HG03460 (cell line): ENCODE measurements around the gene KRTAP9-4.
"Not testable (repeated sequence)": the region's sequence is repeated elsewhere in the genome, so short reads cannot be mapped to it uniquely, and the experiment has no call there.

Experiments
- ATAC-seq: cut with Tn5 transposase; IDR thresholded peaks from one replicate; pipeline ENCODE4 v1.9.1; 2021; ENCODE audit not compliant: unreplicated experiment

KRTAP9-4 gene

DNA sequence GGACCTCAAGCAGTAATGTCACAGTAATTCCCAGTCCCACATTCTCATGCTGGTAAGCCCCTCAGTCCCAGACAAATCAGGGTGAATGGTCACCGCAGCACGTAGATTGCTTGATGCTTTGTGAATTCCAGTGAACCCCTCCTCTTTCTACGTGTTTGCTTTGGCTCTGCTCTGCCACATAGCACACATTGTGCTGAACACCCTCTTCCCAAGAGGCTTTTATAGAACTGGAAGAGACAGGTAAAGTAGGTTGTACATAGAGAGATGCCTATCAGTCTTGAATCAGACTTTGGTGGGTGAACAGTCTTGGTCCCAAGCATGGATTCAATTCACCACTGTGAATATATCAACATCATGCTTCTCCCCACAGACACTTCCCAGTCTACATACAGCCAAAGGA, 15.1 kb downstream of the KRTAP9-4 start:
- no peak for ATAC-seq

DNA sequence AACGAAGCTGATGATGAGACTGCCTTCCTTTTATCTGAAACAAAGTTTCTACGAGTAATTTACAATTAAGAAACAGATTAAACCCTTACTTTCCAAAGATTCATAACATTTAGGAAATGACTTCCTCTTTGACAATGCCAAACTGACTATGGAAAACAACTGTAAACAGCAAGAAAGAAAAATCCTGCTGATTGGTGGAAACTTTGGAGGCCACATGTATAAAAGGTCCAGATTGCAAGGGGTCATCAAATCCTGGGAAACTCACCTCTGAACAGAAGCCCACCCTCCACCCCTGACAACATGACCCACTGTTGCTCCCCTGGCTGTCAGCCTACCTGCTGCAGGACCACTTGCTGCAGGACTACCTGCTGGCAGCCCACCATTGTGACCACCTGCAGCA, 15.6 kb downstream of the KRTAP9-4 start, which contains the start of gene KRTAP9-6:
Gene KRTAP9-6 (plus strand): TSS at position 301 of the 400 bp plus-strand sequence. CDS start 0 bp downstream, at position 301.
- ATAC-seq, result no peak

DNA sequence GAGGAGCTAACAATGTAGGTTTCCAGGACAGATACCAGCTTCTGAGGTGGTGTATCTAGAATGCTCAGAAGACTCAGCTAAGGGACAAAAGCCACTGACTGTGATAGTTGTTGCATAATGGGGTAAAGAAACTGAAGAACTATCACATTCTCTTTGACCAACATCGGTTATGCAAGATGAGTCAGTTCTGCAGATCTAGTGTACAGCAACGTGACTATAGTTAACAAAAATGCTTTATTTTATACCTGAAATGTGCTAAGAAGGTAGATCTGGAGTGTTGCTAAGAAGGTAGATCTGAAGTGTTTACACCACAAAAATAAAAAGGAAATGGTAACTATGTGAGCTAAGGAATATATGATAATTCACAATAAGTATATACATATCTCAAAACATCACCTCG, 18.2 kb downstream of the KRTAP9-4 start:
- ATAC-seq, result no peak

DNA sequence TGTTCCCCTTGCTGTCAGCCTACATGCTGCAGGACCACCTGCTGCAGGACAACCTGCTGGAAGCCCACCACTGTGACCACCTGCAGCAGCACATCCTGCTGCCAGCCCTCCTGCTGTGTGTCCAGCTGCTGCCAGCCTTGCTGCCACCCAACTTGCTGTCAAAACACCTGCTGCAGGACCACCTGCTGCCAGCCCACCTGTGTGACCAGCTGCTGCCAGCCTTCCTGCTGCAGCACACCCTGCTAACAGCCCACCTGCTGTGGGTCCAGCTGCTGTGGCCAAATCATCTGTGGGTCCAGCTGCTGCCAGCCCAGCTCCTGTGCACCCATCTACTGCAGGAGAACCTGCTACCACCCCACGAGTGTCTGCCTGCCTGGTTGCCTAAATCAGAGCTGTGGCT, 21.8 kb downstream of the KRTAP9-4 start:
- ATAC-seq, result not testable (repeated sequence)

- ATAC-seq, result no peak
Observed at GRCh38 chr17:41271858-41272257, 22.4 kb downstream of the KRTAP9-4 start.

- not testable (repeated sequence) for ATAC-seq
Observed at GRCh38 chr17:41275648-41276190, 26.2 kb downstream of the KRTAP9-4 start, which contains the start of gene KRTAP9-7. KRTAP9-7 (plus strand) TSS chr17:41275698; CDS start chr17:41275698, 0 bp downstream.

DNA sequence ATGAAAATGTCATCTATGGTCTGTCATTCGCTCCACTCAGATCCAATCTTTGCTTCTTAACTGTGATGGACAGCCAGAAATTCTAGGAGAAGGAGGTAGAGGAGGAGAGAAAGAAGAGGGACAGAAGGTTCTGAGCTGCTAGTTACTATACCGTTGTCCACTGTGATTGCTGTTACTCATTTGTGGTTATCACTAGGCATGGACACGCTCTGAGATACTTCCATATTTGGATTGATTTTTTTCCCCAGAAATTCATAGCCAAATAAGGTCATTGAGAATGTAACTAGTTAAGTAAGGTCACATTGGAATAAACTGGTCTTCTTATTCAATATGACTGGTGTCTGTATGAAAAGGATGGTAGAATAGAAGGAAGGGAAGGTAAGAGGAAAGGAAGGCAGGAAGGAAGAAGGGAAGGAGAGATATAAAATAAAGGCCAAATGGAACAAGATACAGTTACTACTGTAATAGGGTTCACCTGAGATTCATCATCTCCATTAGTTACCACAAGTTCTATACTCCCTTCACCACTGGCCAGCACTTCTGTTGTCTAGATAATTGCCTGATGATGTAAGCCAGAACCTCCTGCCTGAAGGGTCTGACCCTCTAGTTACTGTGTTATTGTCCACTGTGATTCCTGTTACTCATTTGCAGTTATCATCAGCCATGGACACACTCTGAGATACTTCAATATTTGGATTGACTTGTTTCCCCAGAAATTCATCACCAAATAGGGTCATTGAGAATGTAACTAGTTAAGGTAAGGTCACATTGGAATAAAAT, 28.9 kb downstream of the KRTAP9-4 start:
- ATAC-seq, result no peak

DNA sequence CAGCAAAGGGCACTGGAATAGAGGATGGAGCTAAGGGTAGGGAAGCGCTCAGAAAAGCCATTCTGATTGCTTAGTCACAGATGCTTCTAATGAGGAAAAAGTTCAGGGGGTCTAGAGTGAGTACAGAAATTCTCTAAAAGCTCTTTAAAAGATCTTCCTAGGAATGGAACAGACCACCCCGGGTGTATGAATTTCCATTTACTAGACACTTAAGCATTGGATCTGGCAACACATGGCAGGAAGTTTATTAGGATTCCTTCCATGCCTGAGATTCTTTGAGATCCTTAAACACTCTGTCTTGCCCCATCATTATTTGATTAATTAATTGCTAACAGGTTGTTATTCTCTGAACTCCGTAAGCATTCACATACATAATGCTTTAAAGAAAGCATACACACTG, 34.6 kb downstream of the KRTAP9-4 start:
- no peak for ATAC-seq

DNA sequence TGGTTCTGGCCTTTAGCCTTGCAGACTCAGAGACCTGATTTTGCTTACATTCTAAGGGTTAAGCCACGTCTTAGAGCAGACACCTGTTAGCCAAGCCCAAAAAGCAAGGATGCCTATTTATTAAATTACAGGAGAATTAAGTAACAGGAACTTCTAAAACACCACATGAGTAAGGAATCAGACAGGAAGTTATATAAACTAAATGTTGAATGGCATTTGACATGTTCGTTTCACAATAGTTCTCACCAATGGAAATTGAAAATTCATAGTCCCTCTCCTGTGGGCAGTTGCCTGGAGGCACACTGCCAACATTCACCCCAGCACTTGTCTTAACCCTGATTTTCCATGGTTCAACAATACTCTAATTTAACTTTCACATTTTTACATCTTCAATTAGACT, 35.1 kb downstream of the KRTAP9-4 start:
- ATAC-seq, result no peak

DNA sequence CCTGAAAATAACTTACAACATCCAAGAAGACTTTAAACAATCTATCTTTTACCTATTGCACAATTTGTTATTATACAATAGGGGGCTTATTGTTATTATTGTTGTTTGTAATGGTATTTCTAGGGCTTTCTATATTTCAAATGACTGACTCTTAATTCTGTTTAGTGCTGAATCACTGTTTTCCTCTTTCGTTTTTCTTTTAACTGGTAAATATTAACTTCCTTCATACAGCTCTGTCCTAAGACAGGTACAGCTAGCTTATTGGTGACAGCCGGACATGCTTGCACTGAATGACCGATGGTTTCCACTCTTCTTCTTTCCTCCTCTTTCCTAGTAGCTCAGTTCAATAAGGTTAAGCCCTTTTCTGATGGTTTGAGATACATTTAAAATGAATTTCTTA, 37.6 kb downstream of the KRTAP9-4 start:
- ATAC-seq, result no peak

DNA sequence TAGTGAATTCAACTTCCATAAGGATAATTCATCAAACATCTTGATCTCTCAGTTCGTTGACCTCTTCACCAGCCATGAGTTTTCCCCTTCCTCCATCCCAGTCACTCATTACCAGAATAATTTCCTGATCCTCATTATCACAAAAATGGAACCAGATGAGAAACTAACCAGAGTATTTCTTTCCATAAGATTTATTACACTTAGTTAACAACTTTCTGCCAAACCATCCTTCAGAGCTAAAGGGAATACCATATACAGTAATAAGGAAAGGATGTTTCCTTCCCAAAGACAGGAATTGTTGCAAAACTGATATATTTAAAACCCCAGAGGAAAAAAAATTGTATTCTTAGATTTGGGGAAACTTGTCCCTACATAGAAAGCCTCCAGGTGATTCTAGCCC, 44.5 kb downstream of the KRTAP9-4 start:
- ATAC-seq, result no peak

GRCh38 chr17:41296846-41297245, 47.4 kb downstream of the KRTAP9-4 start:
- no peak for ATAC-seq

DNA sequence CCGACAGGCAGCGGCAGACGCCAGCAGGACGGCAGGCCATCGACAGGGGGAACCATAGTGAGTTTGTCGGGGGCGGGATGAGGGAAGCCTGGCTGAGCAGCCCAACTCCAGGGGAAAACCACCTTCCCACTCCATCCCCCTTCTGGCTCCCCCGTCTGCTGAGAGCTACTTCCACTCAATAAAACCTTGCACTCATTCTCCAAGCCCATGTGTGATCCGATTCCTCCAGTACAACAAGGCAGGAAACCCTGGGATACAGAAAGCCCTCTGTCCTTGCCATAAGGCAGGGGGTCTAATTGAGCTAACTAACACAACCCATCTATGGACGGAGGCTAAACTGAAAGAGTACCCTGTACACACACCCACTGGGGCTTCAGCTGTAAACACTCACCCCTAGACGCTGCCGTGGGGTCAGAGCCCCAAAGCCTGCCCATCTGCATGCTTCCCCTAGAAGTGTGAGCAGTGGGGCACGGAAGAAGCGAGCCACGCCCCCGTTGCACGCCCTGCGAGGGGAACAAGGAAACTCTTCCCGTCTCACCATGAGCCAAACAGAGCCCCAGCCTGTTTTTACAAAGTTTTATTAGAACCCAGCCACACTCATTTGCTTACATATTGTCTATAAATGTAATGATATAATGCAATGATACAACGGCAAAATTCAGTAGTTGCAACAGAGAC, 49.1 kb downstream of the KRTAP9-4 start:
- no peak for ATAC-seq
